ENCODE results near the gene FIGNL1.

The FIGNL1 gene

GRCh38 chr7:50396856-50397255 lies 53.3 kb downstream of the FIGNL1 start:
- DNase-seq (ENCODE audit: low read depth) = no peak

DNA sequence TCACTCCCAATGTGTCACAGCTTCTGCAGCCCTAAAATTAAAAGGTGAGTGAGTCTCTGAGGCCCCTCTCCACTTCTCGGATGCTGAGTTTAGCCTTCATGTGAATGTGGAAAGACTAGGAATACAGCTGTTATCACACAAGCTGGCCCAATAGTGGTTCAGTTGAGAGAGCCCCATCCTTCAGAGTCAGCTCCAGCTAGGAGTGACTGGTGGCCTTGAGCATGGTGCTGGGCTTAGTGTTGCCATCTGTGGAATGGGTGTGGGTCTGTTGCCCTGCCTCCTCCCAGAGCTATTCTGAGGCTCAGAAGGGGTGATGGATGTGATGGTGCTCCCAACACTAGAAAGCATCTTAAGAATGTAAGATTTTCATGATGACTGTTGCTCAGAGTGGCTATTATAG lies 55.8 kb downstream of the FIGNL1 start:
- DNase-seq (ENCODE audit: low read depth) = no peak
